HCT116 (cell line): Measurements from ENCODE around the gene MRPL45.
"Not testable (repeated sequence)": the region's sequence is repeated elsewhere in the genome, so short reads cannot be mapped to it uniquely, and the experiment has no call there.

ENCODE experiments used
- CTCF ChIP-seq, 3 experiments: fragments of 200-600 bp in 1 of 3; sonication (generic) in 1 of 3; IDR thresholded peaks in 2 of 3; conservative IDR thresholded peaks in 1 of 3; 2 replicates each; pipeline ENCODE4 v1.5.1; 2012 to 2017; ENCODE audit warnings: low read depth in 2 of 3, low read length in 2 of 3, antibody characterized with exemption in 1 of 3, borderline replicate concordance in 1 of 3, control low read depth in 1 of 3, mild to moderate bottlenecking in 1 of 3, mixed read lengths in 1 of 3, mixed run types in 1 of 3, moderate library complexity in 1 of 3; ENCODE audit not compliant: insufficient read depth in 1 of 3
- POLR2A ChIP-seq: IDR thresholded peaks from 2 replicates; pipeline ENCODE4 v1.7.0; 2011; ENCODE audit warnings: borderline replicate concordance; ENCODE audit not compliant: insufficient read depth, insufficient read length; ENCODE audit errors: extremely low read depth
- SRF ChIP-seq: IDR thresholded peaks from 2 replicates; pipeline ENCODE4 v1.6.1; 2012; ENCODE audit warnings: low read depth
- TCF7L2 ChIP-seq: IDR thresholded peaks from 2 replicates; pipeline ENCODE4 v1.7.0; 2011; ENCODE audit warnings: borderline replicate concordance, inconsistent platforms; ENCODE audit not compliant: insufficient read depth, insufficient read length; ENCODE audit errors: extremely low read depth

- not testable (repeated sequence) for TF ChIP-seq CTCF (IDR thresholded peaks at IDR 0.05 in 2 of 3, conservative IDR thresholded peaks at IDR 0.05 in 1 of 3; ENCODE audit: borderline replicate concordance in 1 of 3, insufficient read depth in 1 of 3, low read depth in 2 of 3, low read length in 2 of 3); POLR2A; SRF; TCF7L2
Measured at GRCh38 chr17:38286501-38287091, 10.4 kb upstream of the MRPL45 start.
